A673 (cell line): Measurements from ENCODE around the gene MND1. TPM values are rescaled to one million over a fixed set of nuclear protein-coding genes. Genes with fewer than 3 reads are reported as not detected.

Experiments used
- BruUV-seq: library from RNA; stranded (reverse); fragments of 400-500 nt; replicated peaks from 2 replicates; lab custom pipeline; 2021; lab: Mats Ljungman, UMichigan
- CTCF ChIA-PET: fragments of 300-600 bp; sonication (Branson Sonifier 250); formaldehyde crosslinking; loops from one replicate; lab custom pipeline; 2022; ENCODE audit warnings: antibody characterized with exemption; lab: Charles Lee
- POLR2A ChIA-PET: fragments of 300-600 bp; sonication (Branson Sonifier 250); formaldehyde crosslinking; loops from one replicate; lab custom pipeline; 2022; ENCODE audit warnings: antibody characterized with exemption; ENCODE audit not compliant: low non-redundant PET; lab: Charles Lee
- DNase-seq: peaks from one replicate; pipeline ENCODE4 v3.0.0-alpha.2; 2015; ENCODE audit warnings: low spot score
- H3K27ac ChIP-seq: fragments of 200-600 bp; sonication (generic); 2 replicates; pipeline ENCODE4 v1.5.1; 2016; ENCODE audit warnings: mixed run types, low read depth, mild to moderate bottlenecking, mixed read lengths, antibody characterized with exemption, low read length; ENCODE audit not compliant: poor library complexity, severe bottlenecking
- H3K27me3 ChIP-seq: fragments of 200-600 bp; sonication (generic); replicated peaks from 2 replicates; pipeline ENCODE4 v1.6.1; 2017; ENCODE audit warnings: mixed run types, low read depth, mild to moderate bottlenecking, mixed read lengths, antibody characterized with exemption, low read length; ENCODE audit not compliant: insufficient read depth, poor library complexity
- H3K36me3 ChIP-seq: fragments of 200-600 bp; sonication (generic); 2 replicates; pipeline ENCODE4 v1.6.1; 2016; ENCODE audit warnings: mixed run types, mild to moderate bottlenecking, mixed read lengths, antibody characterized with exemption, low read length; ENCODE audit not compliant: insufficient read depth, poor library complexity, severe bottlenecking
- H3K4me1 ChIP-seq: fragments of 200-600 bp; sonication (generic); 2 replicates; pipeline ENCODE4 v1.6.1; 2017; ENCODE audit warnings: mixed run types, mild to moderate bottlenecking, mixed read lengths, antibody characterized with exemption, low read length; ENCODE audit not compliant: insufficient read depth, poor library complexity, severe bottlenecking
- H3K4me3 ChIP-seq: fragments of 200-600 bp; sonication (generic); 2 replicates; pipeline ENCODE4 v1.5.1; 2016; ENCODE audit warnings: low read depth, mixed run types, mild to moderate bottlenecking, mixed read lengths, low read length; ENCODE audit not compliant: poor library complexity, severe bottlenecking
- H3K9me3 ChIP-seq: fragments of 200-600 bp; sonication (generic); 2 replicates; pipeline ENCODE4 v1.6.1; 2016; ENCODE audit warnings: mixed run types, low read depth, mild to moderate bottlenecking, mixed read lengths, antibody characterized with exemption, low read length; ENCODE audit not compliant: poor library complexity, severe bottlenecking
- EZH2 ChIP-seq: fragments of 200-600 bp; sonication (generic); IDR thresholded peaks from 2 replicates; pipeline ENCODE4 v1.6.1; 2017; ENCODE audit warnings: borderline replicate concordance, low read depth, mild to moderate bottlenecking, mixed read lengths, antibody characterized with exemption, low read length; ENCODE audit not compliant: poor library complexity, severe bottlenecking
- intact Hi-C: fragments of 100-400 bp; cut with micrococcal nuclease; formaldehyde crosslinking; loops from one replicate; pipeline ENCODE4 v1.10.0; 2022; ENCODE audit not compliant: unreplicated experiment
- total RNA-seq: library from RNA; stranded (reverse); gene quantifications from 2 replicates; pipeline ENCODE4 v1.2.3, GENCODE V29; 2021
- TF ChIP-seq, protein P1 (sequence below): fragments of 300-800, 200-600 bp; sonication (generic); conservative IDR thresholded peaks from 2 replicates; pipeline ENCODE4 v1.5.1; 2017; ENCODE audit warnings: low read depth, mild to moderate bottlenecking, antibody characterized with exemption, low read length, moderate library complexity, mixed read lengths

MND1 gene
- total RNA-seq, 1 experiment from 2014 or later = 43.7 TPM

DNA sequence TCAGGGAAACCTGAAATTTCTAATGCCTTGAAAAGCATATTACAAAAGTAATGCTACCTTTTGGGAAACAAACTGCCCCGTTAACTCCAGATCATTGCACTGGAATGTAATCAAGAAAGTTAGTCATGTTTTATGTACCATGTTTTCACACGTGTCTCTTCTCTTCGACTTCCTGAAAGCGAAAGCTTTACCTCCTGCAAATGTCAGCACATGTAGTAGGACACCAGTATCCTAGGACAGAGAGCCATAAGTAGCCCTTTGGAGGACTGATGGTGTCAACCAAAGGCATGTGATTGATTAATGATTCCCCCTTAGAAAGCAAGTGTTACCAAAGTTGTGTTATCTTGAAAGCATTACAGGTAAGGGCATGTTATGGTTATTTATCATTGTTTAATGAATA, 8.8 kb upstream of the MND1 start:
- CTCF ChIA-PET = no interaction called here
- Histone ChIP-seq H3K9me3 (no peaks in the 10 kb centered on the region), H3K27me3 (no peaks in the 10 kb centered on the region), H3K4me3 (no peak overlapping the region), H3K36me3 (peaks cover 14% of the 10 kb centered on the region), H3K27ac (no peak overlapping the region), H3K4me1 (no peaks in the 10 kb centered on the region)
- POLR2A ChIA-PET = no interaction called here
- TF ChIP-seq, protein P1, sequence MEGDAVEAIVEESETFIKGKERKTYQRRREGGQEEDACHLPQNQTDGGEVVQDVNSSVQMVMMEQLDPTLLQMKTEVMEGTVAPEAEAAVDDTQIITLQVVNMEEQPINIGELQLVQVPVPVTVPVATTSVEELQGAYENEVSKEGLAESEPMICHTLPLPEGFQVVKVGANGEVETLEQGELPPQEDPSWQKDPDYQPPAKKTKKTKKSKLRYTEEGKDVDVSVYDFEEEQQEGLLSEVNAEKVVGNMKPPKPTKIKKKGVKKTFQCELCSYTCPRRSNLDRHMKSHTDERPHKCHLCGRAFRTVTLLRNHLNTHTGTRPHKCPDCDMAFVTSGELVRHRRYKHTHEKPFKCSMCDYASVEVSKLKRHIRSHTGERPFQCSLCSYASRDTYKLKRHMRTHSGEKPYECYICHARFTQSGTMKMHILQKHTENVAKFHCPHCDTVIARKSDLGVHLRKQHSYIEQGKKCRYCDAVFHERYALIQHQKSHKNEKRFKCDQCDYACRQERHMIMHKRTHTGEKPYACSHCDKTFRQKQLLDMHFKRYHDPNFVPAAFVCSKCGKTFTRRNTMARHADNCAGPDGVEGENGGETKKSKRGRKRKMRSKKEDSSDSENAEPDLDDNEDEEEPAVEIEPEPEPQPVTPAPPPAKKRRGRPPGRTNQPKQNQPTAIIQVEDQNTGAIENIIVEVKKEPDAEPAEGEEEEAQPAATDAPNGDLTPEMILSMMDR = no peak
- no peak for TF ChIP-seq EZH2
- BruUV-seq = no TSS peak
- no peak for DNase-seq
- intact Hi-C loops = no loop called here

DNA sequence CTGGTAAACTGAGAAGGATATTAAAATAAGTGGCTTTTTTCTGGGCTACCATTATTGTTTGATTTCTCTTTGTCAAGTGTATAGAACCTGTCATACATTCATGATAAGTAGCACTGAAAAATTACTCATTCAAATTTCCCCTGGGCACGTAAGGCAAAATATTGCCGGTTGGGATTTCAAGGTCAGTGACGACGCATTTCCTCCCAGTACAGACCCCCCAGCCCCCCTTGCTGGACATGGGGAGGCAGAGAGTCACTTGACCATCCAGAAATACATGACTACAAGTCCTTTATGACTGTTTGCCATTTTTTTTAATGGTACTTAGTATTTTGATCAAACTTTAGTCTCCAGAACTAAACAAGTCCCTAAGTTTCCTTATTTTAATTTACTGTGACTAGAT, 6.8 kb upstream of the MND1 start:
- DNase-seq = no peak
- ChIA-PET CTCF (no interaction called here), POLR2A (no interaction called here)
- no peak for TF ChIP-seq EZH2
- TF ChIP-seq, protein P1 = no peak
- no peaks in the 10 kb centered on the region for H3K9me3 ChIP-seq
- peaks cover 7% of the 10 kb centered on the region for H3K36me3 ChIP-seq
- peaks cover 10% of the 10 kb centered on the region for H3K4me1 ChIP-seq
- intact Hi-C loops = no loop called here
- no peaks in the 10 kb centered on the region for H3K27me3 ChIP-seq
- H3K27ac ChIP-seq = no peak overlapping the region
- no peak overlapping the region for H3K4me3 ChIP-seq
- BruUV-seq = no TSS peak

DNA sequence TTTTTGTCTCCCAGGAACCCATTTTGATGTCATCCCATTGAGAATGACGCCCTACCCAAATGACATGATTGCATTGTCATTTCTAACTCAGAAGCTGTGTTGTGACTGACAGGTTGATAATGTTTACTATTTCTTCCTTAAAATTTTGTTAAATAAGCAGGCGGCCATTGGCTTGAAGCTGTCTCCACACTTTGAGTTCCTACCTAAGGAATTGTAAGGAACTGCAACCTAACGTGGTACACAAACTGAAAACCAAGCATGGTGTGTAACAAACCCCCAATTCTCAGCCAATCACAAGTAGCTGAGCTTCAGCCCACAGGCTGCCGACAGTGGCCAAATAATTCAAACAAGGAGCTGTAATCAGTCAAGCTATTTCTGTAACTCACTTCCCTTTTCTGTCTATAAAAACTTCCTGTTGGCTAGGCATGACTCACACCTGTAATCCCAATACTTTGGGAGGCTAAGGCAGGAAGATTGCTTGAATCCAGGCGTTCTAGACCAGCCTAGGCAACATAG, 2.9 kb upstream of the MND1 start:
- DNase-seq = peak; percentile 47
- Histone ChIP-seq H3K27ac (peak overlapping the region; percentile 9), H3K4me3 (no peak overlapping the region), H3K9me3 (no peaks in the 10 kb centered on the region), H3K4me1 (peaks cover 21% of the 10 kb centered on the region), H3K36me3 (no peaks in the 10 kb centered on the region), H3K27me3 (no peaks in the 10 kb centered on the region)
- CTCF ChIA-PET = interaction anchor here (1.0 kb wide), 1 partner anchor 199 kb away, joined by 3 read pairs; no protein-coding TSS in a partner anchor
- BruUV-seq = no TSS peak
- TF ChIP-seq, protein P1 = no peak
- TF ChIP-seq EZH2 = no peak
- POLR2A ChIA-PET = no interaction called here
- intact Hi-C loops = no loop called here
